OCI-LY1 (cell line): ENCODE measurements around the gene CD79A.
"Not testable (repeated sequence)": the region's sequence is repeated elsewhere in the genome, so short reads cannot be mapped to it uniquely, and the experiment has no call there.

ENCODE experiments used
- EZH2 ChIP-seq: fragments of 200-600 bp; sonication (generic), shearing (Covaris generic); IDR thresholded peaks from 2 replicates; pipeline ENCODE4 v1.8.0; 2017; ENCODE audit warnings: borderline replicate concordance, mixed run types, mild to moderate bottlenecking, antibody characterized with exemption, low read length, moderate library complexity, mixed read lengths
- TF ChIP-seq, protein P1 (sequence below): fragments of 200-600 bp; sonication (generic), shearing (Covaris generic); IDR thresholded peaks from 2 replicates; pipeline ENCODE4 v1.5.1; 2017; ENCODE audit warnings: mild to moderate bottlenecking, antibody characterized with exemption, low read length, moderate library complexity, mixed read lengths

DNA sequence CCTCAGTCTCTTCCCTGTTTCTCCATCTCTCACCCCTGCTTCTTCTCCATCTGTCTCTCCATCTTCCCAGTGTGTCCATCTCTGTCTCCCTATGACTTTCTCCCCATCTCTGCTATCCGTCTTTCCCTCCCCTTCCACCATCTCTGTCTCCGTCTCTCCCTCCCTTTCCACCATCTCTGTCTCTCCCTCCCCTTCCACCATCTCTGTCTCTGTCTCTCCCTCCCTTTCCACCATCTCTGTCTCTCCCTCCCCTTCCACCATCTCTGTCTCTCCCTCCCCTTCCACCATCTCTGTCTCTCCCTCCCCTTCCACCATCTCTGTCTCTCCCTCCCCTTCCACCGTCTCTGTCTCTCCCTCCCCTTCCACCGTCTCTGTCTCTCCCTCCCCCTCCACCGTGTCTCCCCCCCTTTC lies 37.4 kb downstream of the CD79A start:
- TF ChIP-seq, protein P1, sequence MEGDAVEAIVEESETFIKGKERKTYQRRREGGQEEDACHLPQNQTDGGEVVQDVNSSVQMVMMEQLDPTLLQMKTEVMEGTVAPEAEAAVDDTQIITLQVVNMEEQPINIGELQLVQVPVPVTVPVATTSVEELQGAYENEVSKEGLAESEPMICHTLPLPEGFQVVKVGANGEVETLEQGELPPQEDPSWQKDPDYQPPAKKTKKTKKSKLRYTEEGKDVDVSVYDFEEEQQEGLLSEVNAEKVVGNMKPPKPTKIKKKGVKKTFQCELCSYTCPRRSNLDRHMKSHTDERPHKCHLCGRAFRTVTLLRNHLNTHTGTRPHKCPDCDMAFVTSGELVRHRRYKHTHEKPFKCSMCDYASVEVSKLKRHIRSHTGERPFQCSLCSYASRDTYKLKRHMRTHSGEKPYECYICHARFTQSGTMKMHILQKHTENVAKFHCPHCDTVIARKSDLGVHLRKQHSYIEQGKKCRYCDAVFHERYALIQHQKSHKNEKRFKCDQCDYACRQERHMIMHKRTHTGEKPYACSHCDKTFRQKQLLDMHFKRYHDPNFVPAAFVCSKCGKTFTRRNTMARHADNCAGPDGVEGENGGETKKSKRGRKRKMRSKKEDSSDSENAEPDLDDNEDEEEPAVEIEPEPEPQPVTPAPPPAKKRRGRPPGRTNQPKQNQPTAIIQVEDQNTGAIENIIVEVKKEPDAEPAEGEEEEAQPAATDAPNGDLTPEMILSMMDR, result not testable (repeated sequence)
- not testable (repeated sequence) for TF ChIP-seq EZH2
